Right atrium auricular region (tissue), 2 donors: Measurements from ENCODE around the gene SPTA1. TPM values are rescaled to one million over a fixed set of nuclear protein-coding genes. Genes with fewer than 3 reads are reported as not detected.

Experiments used
- DNase-seq: peaks from one replicate; pipeline ENCODE4 v3.0.0-alpha.2; 2019; ENCODE audit warnings: low spot score
- H3K27ac ChIP-seq, 2 donors: fragments of 200-600 bp; sonication (generic); 1 replicate in 1 of 2; 2 replicates in 1 of 2; pipeline ENCODE4 v1.5.1; 2016 to 2019
- H3K27me3 ChIP-seq, 2 donors: fragments of 200-600 bp; sonication (generic); one replicate each; pipeline versions ENCODE4 v1.5.1 to v1.6.0; 2017 to 2019
- H3K36me3 ChIP-seq: fragments of 200-600 bp; sonication (generic); one replicate; pipeline ENCODE4 v1.5.1; 2016
- H3K4me1 ChIP-seq, 2 donors: fragments of 200-600 bp; sonication (generic); one replicate each; pipeline versions ENCODE4 v1.5.1 to v1.6.0; 2017 to 2019
- H3K4me3 ChIP-seq, 2 donors: fragments of 200-600 bp; sonication (generic); 1 replicate in 1 of 2; 2 replicates in 1 of 2; pipeline ENCODE4 v1.5.1; 2017 to 2019; ENCODE audit warnings: mild to moderate bottlenecking in 1 of 2, moderate library complexity in 1 of 2
- H3K9me3 ChIP-seq, 2 donors: fragments of 200-600 bp; sonication (generic); one replicate each; pipeline ENCODE4 v1.5.1; 2019
- CTCF ChIP-seq, 2 donors: fragments of 200-600 bp; sonication (generic); IDR thresholded peaks; one replicate each; pipeline ENCODE4 v1.5.1; 2019; ENCODE audit warnings: antibody characterized with exemption in 2 of 2
- total RNA-seq, 2 donors: library from RNA; depleted of rRNA; stranded (reverse); fragments of >200 nt; gene quantifications; one replicate each; pipeline ENCODE4 v1.1.0, GENCODE V29; 2016

SPTA1 gene
- under 1 TPM in 1 of 2 donors, not detected in 1; 0.16 TPM for total RNA-seq

DNA sequence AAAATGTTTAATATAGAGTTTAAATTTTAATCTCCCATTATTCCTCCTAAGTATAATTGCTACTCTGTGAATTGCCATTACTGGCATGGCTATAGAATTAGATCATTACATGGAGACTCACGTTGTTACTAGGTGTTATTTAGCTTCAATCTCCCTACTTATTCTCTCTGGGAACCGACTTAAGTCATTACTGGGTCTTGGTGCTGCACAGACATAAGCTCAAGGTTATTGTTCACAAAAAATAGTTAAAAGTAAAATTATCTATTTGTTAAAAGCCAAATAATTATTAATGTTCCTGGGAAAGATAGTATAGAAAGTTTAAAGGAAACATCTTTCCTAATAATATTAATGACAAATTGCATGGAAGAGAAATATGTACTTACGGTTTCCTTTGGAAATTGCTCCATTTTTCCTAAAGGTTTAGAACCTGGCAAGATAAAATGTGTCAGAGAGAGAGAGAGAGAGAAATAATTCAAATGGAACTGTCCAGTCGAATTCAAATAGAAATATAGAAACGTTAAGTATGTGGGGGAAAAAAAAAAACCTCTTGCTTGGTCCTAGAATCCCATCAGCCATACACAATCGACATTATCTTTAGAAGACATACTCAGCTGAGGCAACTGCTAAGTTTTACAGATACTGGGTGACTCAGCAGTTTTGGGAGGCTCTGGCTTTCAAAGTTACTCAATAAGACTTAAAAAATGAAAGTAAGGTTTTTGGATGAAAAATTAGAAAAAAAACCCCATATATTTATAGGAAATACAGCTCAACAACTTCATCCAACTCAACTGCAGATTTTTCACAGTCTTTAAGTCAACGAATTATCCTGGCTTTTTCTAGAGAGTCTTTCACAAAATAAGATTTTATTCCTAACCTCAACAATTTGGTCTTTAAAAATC is at the start of gene SPTA1:
Gene SPTA1 (minus strand): TSS at position 605 of the 899 bp plus-strand sequence. CDS start 198 bp downstream, at position 407.
- no peak within 1 kb of the TSS for H3K4me3 ChIP-seq
- H3K27ac ChIP-seq = no peak within 1 kb of the TSS
- no peaks in the 10 kb centered on the region for H3K36me3 ChIP-seq
- no peak for DNase-seq
- no peaks in the 10 kb centered on the region for H3K4me1 ChIP-seq
- TF ChIP-seq CTCF (IDR thresholded peaks at IDR 0.05) = no peak
- H3K9me3 ChIP-seq = no peaks in the 10 kb centered on the region
- H3K27me3 ChIP-seq = no peaks in the 10 kb centered on the region

DNA sequence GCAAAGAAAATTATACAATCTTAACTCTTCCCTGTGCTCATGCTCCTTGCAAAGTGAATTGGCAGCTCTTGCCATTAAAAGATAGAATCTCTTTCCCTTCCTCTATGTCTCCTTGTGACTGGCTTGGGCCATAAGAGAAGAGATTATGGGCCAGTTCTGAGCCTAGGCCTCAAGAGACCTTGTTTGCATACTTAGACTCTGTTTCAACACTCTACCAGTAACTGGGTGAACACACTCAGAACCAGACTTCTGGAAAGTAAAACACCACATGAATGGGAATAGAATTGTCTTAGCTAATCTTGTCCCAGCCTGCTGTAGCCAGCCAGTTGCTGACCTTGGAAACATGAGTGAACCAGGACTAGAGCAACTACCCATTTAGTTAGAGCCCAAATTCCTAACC is 49.3 kb upstream of the SPTA1 start:
- no peak for TF ChIP-seq CTCF (IDR thresholded peaks at IDR 0.05)
- H3K4me1 ChIP-seq = no peaks in the 10 kb centered on the region
- no peak overlapping the region for H3K4me3 ChIP-seq
- H3K9me3 ChIP-seq = no peaks in the 10 kb centered on the region
- no peak overlapping the region for H3K27ac ChIP-seq
- H3K36me3 ChIP-seq = no peaks in the 10 kb centered on the region
- DNase-seq = no peak
- no peaks in the 10 kb centered on the region for H3K27me3 ChIP-seq

DNA sequence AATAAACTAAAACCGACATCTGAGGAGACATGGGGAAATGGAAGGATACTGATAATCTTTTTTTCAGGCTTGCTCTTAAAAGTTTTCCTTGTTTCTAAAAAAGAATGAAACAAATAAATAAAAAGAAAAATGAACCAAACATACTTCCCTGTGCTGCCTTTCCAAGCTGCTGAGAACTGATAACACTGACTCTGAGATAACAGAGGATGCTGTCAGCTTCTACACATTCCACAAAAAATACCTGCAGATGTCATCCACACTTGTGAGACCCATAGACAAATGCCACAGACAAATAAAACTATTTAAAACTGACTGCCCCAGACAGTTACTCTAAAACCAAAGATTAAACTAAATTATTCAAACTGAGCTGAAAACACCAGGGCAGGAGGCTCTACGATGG is 46.0 kb upstream of the SPTA1 start:
- no peak for DNase-seq
- TF ChIP-seq CTCF (IDR thresholded peaks at IDR 0.05) = no peak
- H3K9me3 ChIP-seq = no peaks in the 10 kb centered on the region

GRCh38 chr1:158731707-158732106 is 45.2 kb upstream of the SPTA1 start:
- no peak for DNase-seq
- H3K27ac ChIP-seq = no peak overlapping the region
- no peaks in the 10 kb centered on the region for H3K27me3 ChIP-seq
- H3K4me1 ChIP-seq = no peaks in the 10 kb centered on the region
- H3K4me3 ChIP-seq = no peak overlapping the region
- H3K9me3 ChIP-seq = no peaks in the 10 kb centered on the region
- TF ChIP-seq CTCF (IDR thresholded peaks at IDR 0.05) = no peak
- no peaks in the 10 kb centered on the region for H3K36me3 ChIP-seq

More for the DNA sequence above, 46.0 kb upstream of the SPTA1 start:
- H3K27me3 ChIP-seq = no peaks in the 10 kb centered on the region
- no peaks in the 10 kb centered on the region for H3K36me3 ChIP-seq
- H3K27ac ChIP-seq = no peak overlapping the region
- no peaks in the 10 kb centered on the region for H3K4me1 ChIP-seq
- no peak overlapping the region for H3K4me3 ChIP-seq

DNA sequence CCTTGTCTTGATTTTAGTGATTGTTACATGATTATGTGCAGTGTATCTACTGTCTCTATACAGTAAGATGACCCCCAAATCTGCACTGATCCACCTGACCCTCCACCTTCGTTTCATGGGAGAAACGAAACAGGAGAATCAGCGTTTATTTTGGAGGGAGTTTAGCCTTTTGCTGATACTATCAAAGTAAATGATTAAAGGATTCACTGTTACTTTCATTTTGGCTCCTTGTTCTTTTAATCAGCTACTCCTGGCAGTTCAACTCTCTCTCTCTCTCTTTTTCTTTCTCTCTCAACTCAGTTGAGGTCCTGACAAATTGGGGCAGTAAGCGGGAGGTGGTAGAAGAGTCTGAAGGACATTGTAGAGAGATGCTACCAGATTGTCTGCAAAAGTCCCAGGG is 43.9 kb upstream of the SPTA1 start:
- H3K27ac ChIP-seq = no peak overlapping the region
- H3K4me1 ChIP-seq = no peaks in the 10 kb centered on the region
- no peak for DNase-seq
- TF ChIP-seq CTCF (IDR thresholded peaks at IDR 0.05) = no peak
- no peak overlapping the region for H3K4me3 ChIP-seq
- no peaks in the 10 kb centered on the region for H3K36me3 ChIP-seq
- no peaks in the 10 kb centered on the region for H3K27me3 ChIP-seq
- no peaks in the 10 kb centered on the region for H3K9me3 ChIP-seq
